Kidney (tissue), 14 donors: ENCODE data around the gene FBXL12. TPM values are rescaled to one million over a fixed set of nuclear protein-coding genes. Genes with fewer than 3 reads are reported as not detected.

Experiments used
- DNase-seq, 5 donors: peaks; one replicate each; pipeline ENCODE4 v3.0.0-alpha.2; 2013 to 2020
- FAIRE-seq: peaks from 2 replicates; lab custom pipeline; 2012; peaks lifted over from hg19 to GRCh38; lab: Jason Lieb, UNC
- H3K27ac ChIP-seq, 2 donors: one replicate each; pipeline ENCODE4 v1.7.0; 2013; ENCODE audit warnings: low read depth in 2 of 2, low read length in 2 of 2, inconsistent platforms in 1 of 2
- H3K27me3 ChIP-seq: one replicate; pipeline ENCODE4 v1.7.1; 2013; ENCODE audit warnings: low read length, inconsistent platforms; ENCODE audit not compliant: control insufficient read depth, insufficient read depth
- H3K36me3 ChIP-seq, 3 donors: one replicate each; pipeline versions ENCODE4 v1.7.0 to v1.7.1; 2013; ENCODE audit warnings: low read length in 3 of 3, control low read depth in 1 of 3, inconsistent platforms in 1 of 3; ENCODE audit not compliant: insufficient read depth in 3 of 3, control insufficient read depth in 2 of 3
- H3K4me1 ChIP-seq, 3 donors: one replicate each; pipeline versions ENCODE4 v1.7.0 to v1.7.1; 2013; ENCODE audit warnings: low read length in 3 of 3, inconsistent platforms in 1 of 3, low read depth in 1 of 3; ENCODE audit not compliant: control insufficient read depth in 2 of 3, insufficient read depth in 2 of 3
- H3K4me3 ChIP-seq, 3 donors: one replicate each; pipeline versions ENCODE4 v1.7.0 to v1.8.1; 2013; ENCODE audit warnings: low read length in 3 of 3, control low read depth in 1 of 3, inconsistent platforms in 1 of 3
- H3K9ac ChIP-seq, 3 donors: one replicate each; pipeline versions ENCODE4 v1.7.0 to v1.7.1; 2013; ENCODE audit warnings: low read length in 3 of 3, control low read depth in 1 of 3, inconsistent platforms in 1 of 3
- H3K9me3 ChIP-seq, 3 donors: one replicate each; pipeline versions ENCODE4 v1.7.0 to v1.7.1; 2013; ENCODE audit warnings: low read length in 3 of 3, control low read depth in 1 of 3, inconsistent platforms in 1 of 3; ENCODE audit not compliant: control insufficient read depth in 2 of 3, insufficient read depth in 1 of 3
- CTCF ChIP-seq: IDR thresholded peaks from 3 replicates; pipeline ENCODE4 v1.5.1; 2012; ENCODE audit warnings: mild to moderate bottlenecking, moderate library complexity, borderline replicate concordance; ENCODE audit not compliant: insufficient read depth; ENCODE audit errors: extremely low read depth
- intact Hi-C: fragments of 100-400 bp; cut with DNase I; formaldehyde crosslinking; loops from one replicate; pipeline ENCODE4 v1.11.1; 2022
- polyA plus RNA-seq: library from polyadenylated mRNA; stranded (reverse); fragments of 350-450 nt; fragmentation: Illumina TruSeq; extraction: RNeasy Lipid Tissue Mini Kit (QIAGEN cat#74804); gene quantifications from one replicate; pipeline ENCODE4 v1.2.3, GENCODE V29; 2014; ENCODE audit warnings: low read depth, low replicate concordance; ENCODE audit not compliant: insufficient read depth
- total RNA-seq: library from RNA; stranded (reverse); fragmentation: NEBNext Ultra II Directional; extraction: Animal tissue kit (Norgen Biotek cat#: 25700); gene quantifications from one replicate; pipeline ENCODE4 v1.2.1, GENCODE V29; 2021
- donor health status: control.
- donor health status: control.
- donor health status: control.
- donor health status: control.
- donor health status: control.
- donor health status: DM: yes; HTN: yes; CAD: no.
- donor health status: Normal renal cell carcinoma (clear cell type).

Gene FBXL12
- total and polyA plus RNA-seq, 2 donors from 2014 or later: 12.7 to 22.2 TPM

- peaks cover 8 to 42% (median 29%) of the 10 kb centered on the region in 3 donors for H3K36me3 ChIP-seq
- H3K9me3 ChIP-seq: no peaks in the 10 kb centered on the region
- TF ChIP-seq CTCF: no peak
- no peak overlapping the region for H3K9ac ChIP-seq
- intact Hi-C loops: no loop called here
- DNase-seq: no peak
- H3K4me3 ChIP-seq: no peak overlapping the region
- peaks cover 0 to 10% (median 10%) of the 10 kb centered on the region in 3 donors for H3K4me1 ChIP-seq
- H3K27ac ChIP-seq: no peak overlapping the region
- no peaks in the 10 kb centered on the region for H3K27me3 ChIP-seq
- FAIRE-seq: no peak
Observed at GRCh38 chr19:9839415-9839814, 20.5 kb upstream of the FBXL12 start.

GRCh38 chr19:9838324-9838723 lies 19.4 kb upstream of the FBXL12 start:
- FAIRE-seq: no peak
- peaks cover 0 to 10% (median 10%) of the 10 kb centered on the region in 3 donors for H3K4me1 ChIP-seq
- no peak for DNase-seq
- intact Hi-C loops: no loop called here
- H3K4me3 ChIP-seq: no peak overlapping the region
- no peaks in the 10 kb centered on the region for H3K9me3 ChIP-seq
- H3K27ac ChIP-seq: no peak overlapping the region
- H3K9ac ChIP-seq: no peak overlapping the region
- H3K36me3 ChIP-seq: peaks cover 5 to 31% (median 19%) of the 10 kb centered on the region in 3 donors
- no peak for TF ChIP-seq CTCF
- no peaks in the 10 kb centered on the region for H3K27me3 ChIP-seq

GRCh38 chr19:9836021-9836420 lies 17.1 kb upstream of the FBXL12 start:
- DNase-seq (peak in 1 of 5 donors; percentile 24), FAIRE-seq (no peak)
- Histone ChIP-seq H3K9me3 (no peaks in the 10 kb centered on the region), H3K4me1 (peaks cover 0 to 10% (median 10%) of the 10 kb centered on the region in 3 donors), H3K27me3 (no peaks in the 10 kb centered on the region), H3K9ac (peak overlapping the region in 2 of 3 donors; percentile 45 to 71), H3K36me3 (peaks cover 4 to 13% (median 10%) of the 10 kb centered on the region in 3 donors), H3K4me3 (peak overlapping the region; percentile 71 to 89 (median 82)), H3K27ac (no peak overlapping the region)
- intact Hi-C loops: no loop called here
- TF ChIP-seq CTCF: no peak

- peak in 1 of 5 donors; percentile 66 for DNase-seq
- Histone ChIP-seq H3K4me3 (peak overlapping the region; percentile 71 to 89 (median 82)), H3K4me1 (peaks cover 0 to 10% (median 10%) of the 10 kb centered on the region in 3 donors), H3K9ac (peak overlapping the region; percentile 45 to 71 (median 49)), H3K27ac (no peak overlapping the region), H3K36me3 (peaks cover 2 to 10% (median 7%) of the 10 kb centered on the region in 3 donors), H3K9me3 (no peaks in the 10 kb centered on the region), H3K27me3 (no peaks in the 10 kb centered on the region)
- no peak for TF ChIP-seq CTCF
- FAIRE-seq: no peak
- intact Hi-C loops: no loop called here
Observed at GRCh38 chr19:9835507-9835949, 16.6 kb upstream of the FBXL12 start.
